Measurements from ENCODE around the gene SCRN3.
"Not testable (repeated sequence)": the region's sequence is repeated elsewhere in the genome, so short reads cannot be mapped to it uniquely, and the experiment has no call there.

The SCRN3 gene

GRCh38 chr2:174397773-174398172 is 2.2 kb downstream of the SCRN3 start:
- H3K4me3 Mint-ChIP-seq = no peak overlapping the region
- H3K27me3 Mint-ChIP-seq (ENCODE audit: low read depth, poor library complexity) = peaks cover 4% of the 10 kb centered on the region
- no peak for DNase-seq
- TF ChIP-seq, protein P1, sequence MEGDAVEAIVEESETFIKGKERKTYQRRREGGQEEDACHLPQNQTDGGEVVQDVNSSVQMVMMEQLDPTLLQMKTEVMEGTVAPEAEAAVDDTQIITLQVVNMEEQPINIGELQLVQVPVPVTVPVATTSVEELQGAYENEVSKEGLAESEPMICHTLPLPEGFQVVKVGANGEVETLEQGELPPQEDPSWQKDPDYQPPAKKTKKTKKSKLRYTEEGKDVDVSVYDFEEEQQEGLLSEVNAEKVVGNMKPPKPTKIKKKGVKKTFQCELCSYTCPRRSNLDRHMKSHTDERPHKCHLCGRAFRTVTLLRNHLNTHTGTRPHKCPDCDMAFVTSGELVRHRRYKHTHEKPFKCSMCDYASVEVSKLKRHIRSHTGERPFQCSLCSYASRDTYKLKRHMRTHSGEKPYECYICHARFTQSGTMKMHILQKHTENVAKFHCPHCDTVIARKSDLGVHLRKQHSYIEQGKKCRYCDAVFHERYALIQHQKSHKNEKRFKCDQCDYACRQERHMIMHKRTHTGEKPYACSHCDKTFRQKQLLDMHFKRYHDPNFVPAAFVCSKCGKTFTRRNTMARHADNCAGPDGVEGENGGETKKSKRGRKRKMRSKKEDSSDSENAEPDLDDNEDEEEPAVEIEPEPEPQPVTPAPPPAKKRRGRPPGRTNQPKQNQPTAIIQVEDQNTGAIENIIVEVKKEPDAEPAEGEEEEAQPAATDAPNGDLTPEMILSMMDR (IDR thresholded peaks at IDR 0.05) = no peak
- H3K36me3 Mint-ChIP-seq (ENCODE audit: low read depth) = peaks cover 21% of the 10 kb centered on the region
- H3K4me1 Mint-ChIP-seq = peaks cover 24% of the 10 kb centered on the region
- H3K9me3 Mint-ChIP-seq = no peaks in the 10 kb centered on the region
- no peak overlapping the region for H3K27ac Mint-ChIP-seq

DNA sequence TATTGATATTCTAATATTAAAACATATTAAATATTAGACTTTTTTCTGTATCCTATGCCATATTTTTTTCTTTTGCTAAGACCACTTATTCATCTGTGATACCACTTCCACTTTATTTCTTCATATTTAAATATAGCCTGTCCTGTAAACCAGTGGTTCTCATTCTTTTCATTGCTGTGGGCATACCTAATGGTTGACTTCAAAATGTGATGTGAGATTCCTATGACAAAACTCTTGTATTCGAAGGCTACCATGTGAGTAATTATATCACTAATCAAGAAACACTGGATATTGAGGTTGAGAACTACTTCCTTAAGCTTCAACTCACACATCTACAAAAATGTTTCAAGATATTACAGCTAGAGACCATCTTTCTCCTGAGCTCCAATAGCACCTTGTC is 3.6 kb downstream of the SCRN3 start:
- Mint-ChIP-seq H3K36me3 (ENCODE audit: low read depth) (peaks cover 31% of the 10 kb centered on the region), H3K9me3 (peaks cover 8% of the 10 kb centered on the region), H3K4me3 (no peak overlapping the region), H3K4me1 (peaks cover 17% of the 10 kb centered on the region), H3K27me3 (ENCODE audit: low read depth, poor library complexity) (peaks cover 4% of the 10 kb centered on the region), H3K27ac (no peak overlapping the region)
- TF ChIP-seq, protein P1 (IDR thresholded peaks at IDR 0.05) = no peak
- no peak for DNase-seq

- Mint-ChIP-seq H3K27ac (no peak overlapping the region), H3K4me3 (no peak overlapping the region), H3K4me1 (peaks cover 9% of the 10 kb centered on the region), H3K36me3 (ENCODE audit: low read depth) (peaks cover 31% of the 10 kb centered on the region), H3K9me3 (peaks cover 8% of the 10 kb centered on the region), H3K27me3 (ENCODE audit: low read depth, poor library complexity) (peaks cover 4% of the 10 kb centered on the region)
- no peak for DNase-seq
- TF ChIP-seq, protein P1 (IDR thresholded peaks at IDR 0.05) = no peak
Observed at GRCh38 chr2:174400853-174401252, 5.3 kb downstream of the SCRN3 start.

DNA sequence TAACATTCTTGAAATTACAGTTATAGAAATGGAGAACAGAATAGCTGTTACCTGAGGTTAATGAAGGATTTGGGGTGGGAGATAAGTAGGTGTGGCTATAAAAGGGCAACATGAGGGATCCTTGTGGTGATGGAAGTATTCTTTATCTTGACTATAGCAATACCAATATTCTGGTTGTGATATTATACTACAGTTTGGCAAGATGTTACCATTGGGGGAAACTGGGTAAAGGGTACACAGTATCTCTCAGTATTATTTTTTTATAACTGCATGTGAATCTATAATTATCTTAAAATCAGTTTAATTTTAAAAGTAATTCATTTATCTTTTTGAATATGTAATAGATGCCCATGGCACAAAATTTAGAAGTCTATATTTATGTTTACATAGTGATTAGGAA is 8.1 kb downstream of the SCRN3 start:
- Mint-ChIP-seq H3K4me3 (no peak overlapping the region), H3K36me3 (ENCODE audit: low read depth) (peaks cover 31% of the 10 kb centered on the region), H3K9me3 (peaks cover 8% of the 10 kb centered on the region), H3K27ac (no peak overlapping the region), H3K4me1 (no peaks in the 10 kb centered on the region), H3K27me3 (ENCODE audit: low read depth, poor library complexity) (peaks cover 4% of the 10 kb centered on the region)
- no peak for DNase-seq
- TF ChIP-seq, protein P1 (IDR thresholded peaks at IDR 0.05) = no peak

GRCh38 chr2:174410039-174410438 is 14.5 kb downstream of the SCRN3 start:
- H3K4me3 Mint-ChIP-seq = peak overlapping the region; percentile 83
- peaks cover 26% of the 10 kb centered on the region for H3K36me3 Mint-ChIP-seq (ENCODE audit: low read depth)
- not testable (repeated sequence) for H3K27ac Mint-ChIP-seq; H3K9me3 Mint-ChIP-seq; DNase-seq; H3K27me3 Mint-ChIP-seq (ENCODE audit: low read depth, poor library complexity)
- peaks cover 15% of the 10 kb centered on the region for H3K4me1 Mint-ChIP-seq

DNA sequence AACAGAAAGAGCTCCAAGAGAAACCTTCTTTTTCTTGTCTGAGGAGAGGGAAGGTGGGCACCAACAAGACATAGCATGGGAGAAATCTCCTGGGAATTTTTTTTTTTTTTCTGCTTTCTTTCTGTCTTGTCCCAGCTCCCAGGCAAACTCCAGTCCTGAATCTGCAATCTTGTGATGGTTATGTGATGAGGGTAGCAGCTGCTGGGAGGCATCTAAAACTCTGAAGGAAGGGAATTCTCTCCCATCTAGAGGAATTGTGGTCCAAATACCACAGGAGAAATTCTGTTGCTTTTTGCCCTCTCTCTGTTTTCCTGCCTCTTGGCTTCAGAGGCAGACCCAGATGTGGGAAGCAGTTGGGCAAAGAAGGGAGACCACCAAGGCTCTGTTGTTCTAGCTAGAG is 16.7 kb downstream of the SCRN3 start:
- peaks cover 15% of the 10 kb centered on the region for H3K4me1 Mint-ChIP-seq
- peak overlapping the region; percentile 71 for H3K27ac Mint-ChIP-seq

More for the DNA sequence above, 16.7 kb downstream of the SCRN3 start:
- TF ChIP-seq, protein P1 (IDR thresholded peaks at IDR 0.05) = no peak
- Mint-ChIP-seq H3K36me3 (ENCODE audit: low read depth) (peaks cover 44% of the 10 kb centered on the region), H3K9me3 (no peaks in the 10 kb centered on the region), H3K4me3 (peak overlapping the region; percentile 72), H3K27me3 (ENCODE audit: low read depth, poor library complexity) (no peaks in the 10 kb centered on the region)
- DNase-seq = no peak
